ENCODE results near the gene TRPV5. TPM values are rescaled to one million over a fixed set of nuclear protein-coding genes. Genes with fewer than 3 reads are reported as not detected.

TRPV5 gene
- total and polyA plus RNA-seq, 2 of the 8 experiments (the other 6 are each of a cell fraction or from before 2014, with no cell fraction given) = 0.03 TPM; not detected in 1

DNA sequence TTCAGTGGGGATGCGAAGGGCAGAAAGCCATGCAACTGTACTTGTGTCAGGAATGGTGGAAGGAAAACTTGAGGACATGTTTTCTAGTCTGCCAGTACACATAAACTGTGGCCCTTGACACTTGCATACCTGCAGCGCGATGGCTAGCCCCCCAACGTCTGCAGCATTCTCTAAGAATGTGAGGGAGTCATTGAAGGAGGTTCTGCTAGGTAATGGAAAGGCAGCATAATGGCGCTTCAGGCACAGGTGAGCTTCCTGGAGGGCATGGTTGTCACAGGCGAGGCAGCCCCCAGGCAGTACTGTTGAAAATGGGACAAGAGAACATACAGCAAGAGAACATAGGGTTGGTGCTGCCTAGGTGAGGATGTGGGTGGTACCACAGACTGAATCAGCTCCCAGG, 9.2 kb upstream of the TRPV5 start:
- Histone ChIP-seq H4K91ac (replicated peaks; ENCODE audit: insufficient read length, low read length) (no peak overlapping the region), H3K79me2 (ENCODE audit: control insufficient read depth in 1 of 2, insufficient read depth in 2 of 2, low read length in 2 of 2) (no peaks in the 10 kb centered on the region), H3K23me2 (ENCODE audit: low read depth, low read length) (no peaks in the 10 kb centered on the region), H3K56ac (replicated peaks; ENCODE audit: insufficient read length, low read depth, low read length) (no peak overlapping the region), H3K79me1 (ENCODE audit: low read depth, low read length) (no peaks in the 10 kb centered on the region), H3K14ac (ENCODE audit: insufficient read length) (no peak overlapping the region), H4K5ac (ENCODE audit: insufficient read length, low read depth, low read length) (no peak overlapping the region), H3K36me3 (ENCODE audit: control insufficient read depth in 2 of 4, insufficient read depth in 4 of 4, low read length in 3 of 4) (no peaks in the 10 kb centered on the region), H3K9ac (replicated peaks in 1 of 4; ENCODE audit: extremely low read depth in 1 of 4, low read depth in 3 of 4, low read length in 3 of 4) (no peak overlapping the region), H2BK5ac (ENCODE audit: low read depth, low read length) (no peak overlapping the region), H4K8ac (ENCODE audit: extremely low read depth, insufficient read depth, low read length) (no peak overlapping the region), H3K18ac (ENCODE audit: extremely low read depth, low read length) (no peak overlapping the region), H3K9me3 (ENCODE audit: insufficient read depth in 2 of 2, low read depth in 1 of 2, low read length in 1 of 2) (no peaks in the 10 kb centered on the region), H3K4me2 (ENCODE audit: insufficient read depth in 1 of 2, low read depth in 2 of 2, low read length in 2 of 2) (no peak overlapping the region), H2BK20ac (ENCODE audit: low read length) (no peak overlapping the region), H4K20me1 (replicated peaks in 1 of 2; ENCODE audit: control insufficient read depth in 1 of 2, insufficient read depth in 2 of 2, low read length in 2 of 2) (peaks cover 0 to 1% of the 10 kb centered on the region in 2 experiments), H3K27ac (ENCODE audit: low read depth, low read length) (no peak overlapping the region), H2BK120ac (replicated peaks; ENCODE audit: low read depth, low read length) (no peak overlapping the region), H3K27me3 (replicated peaks in 1 of 4; ENCODE audit: control insufficient read depth in 3 of 4, extremely low read depth in 1 of 4, insufficient read depth in 3 of 4, low read length in 3 of 4) (no peaks in the 10 kb centered on the region; a peak in 1 of 7 replicates), H2BK12ac (ENCODE audit: low read depth, low read length) (no peak overlapping the region), H2BK15ac (ENCODE audit: low read length) (no peak overlapping the region), H2AK5ac (ENCODE audit: low read depth, low read length) (no peak overlapping the region), H3K4me1 (replicated peaks in 1 of 4; ENCODE audit: control insufficient read depth in 3 of 4, insufficient read depth in 4 of 4, low read length in 3 of 4) (no peaks in the 10 kb centered on the region), H2AFZ (ENCODE audit: low read length) (no peak overlapping the region), H3K4me3 (ENCODE audit: extremely low read depth in 1 of 4, insufficient read depth in 2 of 4, low read depth in 3 of 4, low read length in 4 of 4) (no peak overlapping the region), H3K23ac (ENCODE audit: insufficient read length) (no peak overlapping the region), H3K4ac (replicated peaks; ENCODE audit: insufficient read length, low read depth, low read length) (no peak overlapping the region)
- no peak for FAIRE-seq
- no peak for TF ChIP-seq RXRA (IDR thresholded peaks at IDR 0.05; ENCODE audit: insufficient read depth, low read depth, low read length)
- no peak for TF ChIP-seq JUN (IDR thresholded peaks at IDR 0.05; ENCODE audit: low read depth, low read length)
- no peak for TF ChIP-seq ZNF274 (IDR thresholded peaks at IDR 0.05; ENCODE audit: borderline replicate concordance, extremely low read depth, low read length)
- ChIA-PET POLR2A (ENCODE audit: partially characterized antibody) (no interaction called here), CTCF (ENCODE audit: partially characterized antibody) (interaction anchor here (0.6 to 3.4 kb wide), 8 partner anchors 10 to 341 kb away, joined by 3 to 12 read pairs (median 4); partner anchors contain the start of gene TRPV5)
- 90% methylated on average over 6 of the region's 6 CpGs; no CpG with 5 or more reads in 1 of the 2 experiments for WGBS, 2 experiments (ENCODE audit: extremely low coverage in 1 of 2, insufficient coverage in 1 of 2, insufficient read length in 1 of 2, insufficient replicate concordance in 2 of 2, low coverage in 1 of 2, low lambda C conversion rate in 2 of 2, missing lambda C conversion rate in 1 of 2)
- no peak for DNase-seq (ENCODE audit: low read depth in 1 of 2, low spot score in 2 of 2)

Data from H1 (cell line).